Tibial artery (tissue), 4 donors: ENCODE data around the gene DLX4.

Experiments used
- DNase-seq, 2 donors: peaks; one replicate each; pipeline ENCODE4 v3.0.0-alpha.2; 2019
- H3K27ac ChIP-seq, 2 donors: fragments of 200-600 bp; sonication (generic) in 1 of 2; 1 replicate in 1 of 2; 2 replicates in 1 of 2; pipeline ENCODE4 v1.5.1; 2018 to 2019; ENCODE audit warnings: mild to moderate bottlenecking in 1 of 2
- H3K27me3 ChIP-seq, 2 donors: fragments of 200-600 bp; sonication (generic) in 1 of 2; one replicate each; pipeline versions ENCODE4 v1.5.1 to v1.6.0; 2016 to 2019
- H3K36me3 ChIP-seq, 3 donors: fragments of 200-600 bp; sonication (generic) in 2 of 3; one replicate each; pipeline ENCODE4 v1.5.1; 2016 to 2019; ENCODE audit warnings: mild to moderate bottlenecking in 2 of 3
- H3K4me1 ChIP-seq, 4 donors: fragments of 200-600 bp; sonication (generic) in 2 of 4; 1 replicate in 3 of 4; 2 replicates in 1 of 4; pipeline ENCODE4 v1.5.1; 2016 to 2019
- H3K4me3 ChIP-seq, 2 donors: fragments of 200-600 bp; sonication (generic) in 1 of 2; 1 replicate in 1 of 2; 2 replicates in 1 of 2; pipeline ENCODE4 v1.5.1; 2018 to 2019; ENCODE audit warnings: mild to moderate bottlenecking in 2 of 2
- H3K9me3 ChIP-seq, 3 donors: fragments of 200-600 bp; sonication (generic) in 1 of 3; one replicate each; pipeline ENCODE4 v1.5.1; 2016 to 2019
- CTCF ChIP-seq, 2 experiments: fragments of 200-600 bp in 1 of 2; fragments of 450-650 bp in 1 of 2; IDR thresholded peaks; one replicate each; pipeline ENCODE4 v1.5.1; 2017 to 2019; ENCODE audit warnings: antibody characterized with exemption in 2 of 2, mild to moderate bottlenecking in 1 of 2, moderate library complexity in 1 of 2
- intact Hi-C: fragments of 100-400 bp; cut with DNase I; formaldehyde crosslinking; loops from one replicate; pipeline ENCODE4 v1.15.0; 2023; ENCODE audit warnings: low total_unique reads

DLX4 gene

GRCh38 chr17:49973271-49973615 is 4.3 kb downstream of the DLX4 start:
- Histone ChIP-seq H3K27ac (no peak overlapping the region), H3K4me1 (peaks cover 0 to 51% (median 29%) of the 10 kb centered on the region in 4 donors), H3K27me3 (peaks cover 7 to 91% of the 10 kb centered on the region in 2 donors), H3K9me3 (no peaks in the 10 kb centered on the region), H3K36me3 (no peaks in the 10 kb centered on the region), H3K4me3 (no peak overlapping the region)
- intact Hi-C loops, result no loop called here
- no peak for TF ChIP-seq CTCF (IDR thresholded peaks at IDR 0.05)
- DNase-seq, result no peak

- Histone ChIP-seq H3K9me3 (no peaks in the 10 kb centered on the region), H3K27ac (no peak overlapping the region), H3K4me1 (peaks cover 0 to 31% (median 16%) of the 10 kb centered on the region in 4 donors), H3K4me3 (no peak overlapping the region), H3K36me3 (no peaks in the 10 kb centered on the region), H3K27me3 (peaks cover 7 to 91% of the 10 kb centered on the region in 2 donors)
- no peak for DNase-seq
- intact Hi-C loops, result no loop called here
- TF ChIP-seq CTCF (IDR thresholded peaks at IDR 0.05), result no peak
These were observed 6.5 kb downstream of the DLX4 start for GRCh38 chr17:49975531-49975930.

GRCh38 chr17:49976163-49976827 is 7.3 kb downstream of the DLX4 start:
- H3K9me3 ChIP-seq, result no peaks in the 10 kb centered on the region
- H3K27me3 ChIP-seq, result peaks cover 7 to 91% of the 10 kb centered on the region in 2 donors

GRCh38 chr17:49976828-49977202 is 7.8 kb downstream of the DLX4 start:
- Histone ChIP-seq H3K27me3 (peaks cover 7 to 86% of the 10 kb centered on the region in 2 donors), H3K36me3 (no peaks in the 10 kb centered on the region), H3K27ac (no peak overlapping the region), H3K4me1 (peaks cover 0 to 25% (median 11%) of the 10 kb centered on the region in 4 donors), H3K4me3 (no peak overlapping the region), H3K9me3 (no peaks in the 10 kb centered on the region)
- intact Hi-C loops, result no loop called here
- TF ChIP-seq CTCF (IDR thresholded peaks at IDR 0.05), result no peak
- DNase-seq, result no peak

More at GRCh38 chr17:49976163-49976827, 7.3 kb downstream of the DLX4 start:
- intact Hi-C loops, result no loop called here
- TF ChIP-seq CTCF (IDR thresholded peaks at IDR 0.05), result no peak
- no peaks in the 10 kb centered on the region for H3K36me3 ChIP-seq
- no peak overlapping the region for H3K27ac ChIP-seq
- peaks cover 0 to 30% (median 16%) of the 10 kb centered on the region in 4 donors for H3K4me1 ChIP-seq
- no peak for DNase-seq
- H3K4me3 ChIP-seq, result no peak overlapping the region

- Histone ChIP-seq H3K27ac (no peak overlapping the region), H3K27me3 (peaks cover 1 to 77% of the 10 kb centered on the region in 2 donors), H3K9me3 (no peaks in the 10 kb centered on the region), H3K4me1 (peaks cover 0 to 16% (median 2%) of the 10 kb centered on the region in 4 donors), H3K4me3 (no peak overlapping the region), H3K36me3 (no peaks in the 10 kb centered on the region)
- intact Hi-C loops, result no loop called here
- no peak for TF ChIP-seq CTCF (IDR thresholded peaks at IDR 0.05)
- no peak for DNase-seq
These were observed 8.7 kb downstream of the DLX4 start for GRCh38 chr17:49977463-49978389.
